HG02973 (cell line): Measurements from ENCODE around the gene INHBC.
A peak's percentile ranks its signal among the peaks of the same experiment; 100 is the strongest.
"Not testable (repeated sequence)": the region's sequence is repeated elsewhere in the genome, so short reads cannot be mapped to it uniquely, and the experiment has no call there.

Experiments used
- ATAC-seq: cut with Tn5 transposase; IDR thresholded peaks from one replicate; pipeline ENCODE4 v1.9.1; 2021; ENCODE audit warnings: moderate library complexity; ENCODE audit not compliant: unreplicated experiment

The INHBC gene

GRCh38 chr12:57479376-57480115 is 45.0 kb downstream of the INHBC start, which contains the start of gene ARHGAP9:
Gene ARHGAP9, minus strand, starts transcription at chr12:57479866. Its CDS starts 460 bp downstream, at chr12:57479406.
- peak; percentile 41 for ATAC-seq

- no peak for ATAC-seq
Measured at GRCh38 chr12:57481671-57482070, 47.1 kb downstream of the INHBC start.

GRCh38 chr12:57483466-57483865 is 48.9 kb downstream of the INHBC start:
- ATAC-seq, result no peak

- no peak for ATAC-seq
Measured at GRCh38 chr12:57485695-57486094, 51.1 kb downstream of the INHBC start.

- no peak for ATAC-seq
Measured at GRCh38 chr12:57487055-57487596, 52.5 kb downstream of the INHBC start.

- ATAC-seq, result peak; percentile 90
Measured at GRCh38 chr12:57487597-57488401, 53.2 kb downstream of the INHBC start, which contains the start of gene MARS1. Gene MARS1, plus strand, starts transcription at chr12:57488068. Its CDS starts 23 bp downstream, at chr12:57488091.

GRCh38 chr12:57488402-57489156 is 54.0 kb downstream of the INHBC start:
- no peak for ATAC-seq

- no peak for ATAC-seq
Measured at GRCh38 chr12:57489157-57489641, 54.6 kb downstream of the INHBC start.

- no peak for ATAC-seq
Measured at GRCh38 chr12:57490126-57490525, 55.5 kb downstream of the INHBC start.

- ATAC-seq, result no peak
Measured at GRCh38 chr12:57491393-57492280, 57.1 kb downstream of the INHBC start.

- not testable (repeated sequence) for ATAC-seq
Measured at GRCh38 chr12:57495051-57495701, 60.6 kb downstream of the INHBC start.

GRCh38 chr12:57496822-57497221 is 62.2 kb downstream of the INHBC start:
- ATAC-seq, result no peak

GRCh38 chr12:57497223-57498131 is 62.9 kb downstream of the INHBC start:
- no peak for ATAC-seq

- ATAC-seq, result no peak
Measured at GRCh38 chr12:57498132-57498502, 63.5 kb downstream of the INHBC start.

GRCh38 chr12:57498571-57498970 is 64.0 kb downstream of the INHBC start:
- ATAC-seq, result no peak

- ATAC-seq, result no peak
Measured at GRCh38 chr12:57500213-57500612, 65.6 kb downstream of the INHBC start.
